D341Med (cell line): ENCODE results near the gene SIRT7.

Experiments used
- DNase-seq: peaks from one replicate; pipeline ENCODE4 v3.0.0; 2012; ENCODE audit warnings: low spot score

SIRT7 gene

DNA sequence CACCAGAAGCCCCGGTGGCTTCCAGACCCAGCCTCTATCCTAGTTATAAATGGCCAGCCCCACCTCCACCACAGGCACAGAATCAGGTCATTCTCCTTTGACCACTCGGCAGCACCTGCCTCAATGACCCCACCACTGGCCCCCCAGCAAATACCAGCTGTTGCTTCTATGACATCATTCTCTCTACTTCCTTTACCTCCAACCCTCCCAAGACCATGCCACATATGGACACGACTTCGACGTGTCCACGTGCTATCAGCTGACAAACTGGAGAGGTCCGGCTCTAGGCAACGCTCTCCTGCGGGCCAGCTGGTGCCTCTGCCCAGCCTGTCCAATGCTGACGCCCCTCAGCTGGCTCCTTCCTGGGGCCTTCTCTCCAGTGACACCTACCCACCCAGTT lies 32.5 kb downstream of the SIRT7 start:
- no peak for DNase-seq

DNA sequence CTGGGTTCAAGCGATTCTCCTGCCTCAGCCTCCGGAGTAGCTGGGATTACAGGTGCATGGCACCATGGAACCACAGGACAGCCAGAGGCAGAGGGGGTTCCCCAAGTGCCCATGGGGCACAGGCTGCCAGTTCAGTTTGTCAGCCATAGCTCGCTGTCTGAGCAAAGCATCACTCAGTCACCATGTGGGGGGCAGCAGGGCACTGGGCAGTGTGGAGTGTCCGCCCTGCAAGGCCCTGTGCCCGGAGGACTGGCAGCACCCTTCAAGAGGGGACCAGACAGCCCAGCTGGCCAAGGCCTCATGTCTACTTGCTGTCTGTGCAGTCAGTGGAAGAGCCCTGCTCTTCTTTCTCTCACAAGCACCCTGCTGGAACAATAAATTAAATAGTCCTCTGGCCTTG lies 33.0 kb downstream of the SIRT7 start:
- peak; percentile 37 for DNase-seq

DNA sequence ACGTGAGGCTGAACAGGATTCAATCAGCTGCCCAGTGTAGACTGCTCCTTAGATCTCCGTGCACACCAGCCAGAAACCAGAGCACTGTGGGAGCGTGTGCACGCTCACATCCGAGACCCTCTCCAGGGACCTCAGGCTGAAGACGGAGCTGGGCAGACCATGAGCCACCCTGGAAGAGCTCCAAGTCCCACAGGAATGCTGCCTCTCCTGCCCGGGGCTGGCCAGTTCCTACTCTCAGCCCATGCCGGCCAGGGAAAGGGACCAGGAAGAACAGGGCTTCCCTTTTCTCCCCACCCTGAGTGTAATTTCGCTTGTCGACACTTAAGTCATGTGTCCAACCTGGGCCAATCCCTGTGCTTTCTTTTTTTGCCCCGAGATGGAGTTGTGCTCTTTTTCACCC lies 33.5 kb downstream of the SIRT7 start:
- peak; percentile 36 for DNase-seq

DNA sequence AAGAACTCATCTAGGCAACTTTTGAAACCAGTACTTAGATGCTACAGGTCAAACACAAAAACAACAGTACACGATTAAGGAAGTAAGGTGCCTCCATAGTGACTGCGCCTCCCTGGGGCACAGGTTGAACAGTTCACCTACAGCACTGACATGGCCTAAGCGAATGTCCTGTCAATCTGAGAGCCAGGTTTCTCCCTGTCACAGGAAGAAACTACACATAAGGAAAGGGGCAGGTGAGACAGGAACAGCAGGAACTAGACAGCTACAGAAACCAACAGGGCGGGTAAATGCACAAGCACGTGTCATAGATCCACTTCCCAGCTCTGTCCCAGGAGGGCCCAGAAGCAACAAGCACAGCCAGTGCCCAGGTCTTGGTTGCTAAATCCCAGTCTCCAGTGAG lies 38.9 kb downstream of the SIRT7 start:
- no peak for DNase-seq

DNA sequence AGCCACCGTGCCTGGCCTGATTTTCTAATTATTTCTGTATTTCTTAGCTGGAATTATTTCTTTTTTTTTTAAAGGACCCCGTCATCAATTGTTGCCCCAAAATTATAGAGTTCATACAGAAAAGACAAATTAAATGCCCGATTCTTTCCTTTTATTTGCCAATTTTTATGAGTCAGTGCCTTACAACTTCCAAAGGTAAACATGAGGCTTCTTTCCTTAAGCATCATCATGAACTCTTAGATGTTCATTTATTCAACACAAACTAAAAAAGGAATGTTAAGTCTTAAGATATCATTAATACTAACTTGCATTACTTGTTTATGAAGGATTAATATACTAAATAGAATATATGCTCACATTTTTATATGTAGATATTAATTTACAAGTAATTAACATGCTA lies 39.7 kb downstream of the SIRT7 start:
- no peak for DNase-seq

DNA sequence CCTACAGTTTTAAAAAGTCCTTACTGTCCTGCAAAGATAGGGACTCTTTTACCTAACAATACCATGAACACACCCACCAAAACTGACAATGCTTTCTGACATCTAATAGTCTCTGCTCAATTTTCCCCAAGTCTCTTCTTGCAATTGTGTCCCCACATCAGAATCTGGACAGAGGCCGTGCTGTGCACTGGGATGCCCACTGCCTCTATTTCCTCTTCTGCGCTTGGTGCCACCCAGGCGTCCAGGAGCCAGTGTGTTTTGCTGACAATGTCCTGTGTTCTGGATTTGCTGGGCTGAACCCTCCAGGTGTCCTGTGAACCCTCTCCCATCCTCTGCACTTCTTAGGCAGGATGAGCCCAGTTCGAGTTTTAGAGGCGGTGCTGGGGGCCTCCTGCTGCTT lies 40.4 kb downstream of the SIRT7 start:
- no peak for DNase-seq

DNA sequence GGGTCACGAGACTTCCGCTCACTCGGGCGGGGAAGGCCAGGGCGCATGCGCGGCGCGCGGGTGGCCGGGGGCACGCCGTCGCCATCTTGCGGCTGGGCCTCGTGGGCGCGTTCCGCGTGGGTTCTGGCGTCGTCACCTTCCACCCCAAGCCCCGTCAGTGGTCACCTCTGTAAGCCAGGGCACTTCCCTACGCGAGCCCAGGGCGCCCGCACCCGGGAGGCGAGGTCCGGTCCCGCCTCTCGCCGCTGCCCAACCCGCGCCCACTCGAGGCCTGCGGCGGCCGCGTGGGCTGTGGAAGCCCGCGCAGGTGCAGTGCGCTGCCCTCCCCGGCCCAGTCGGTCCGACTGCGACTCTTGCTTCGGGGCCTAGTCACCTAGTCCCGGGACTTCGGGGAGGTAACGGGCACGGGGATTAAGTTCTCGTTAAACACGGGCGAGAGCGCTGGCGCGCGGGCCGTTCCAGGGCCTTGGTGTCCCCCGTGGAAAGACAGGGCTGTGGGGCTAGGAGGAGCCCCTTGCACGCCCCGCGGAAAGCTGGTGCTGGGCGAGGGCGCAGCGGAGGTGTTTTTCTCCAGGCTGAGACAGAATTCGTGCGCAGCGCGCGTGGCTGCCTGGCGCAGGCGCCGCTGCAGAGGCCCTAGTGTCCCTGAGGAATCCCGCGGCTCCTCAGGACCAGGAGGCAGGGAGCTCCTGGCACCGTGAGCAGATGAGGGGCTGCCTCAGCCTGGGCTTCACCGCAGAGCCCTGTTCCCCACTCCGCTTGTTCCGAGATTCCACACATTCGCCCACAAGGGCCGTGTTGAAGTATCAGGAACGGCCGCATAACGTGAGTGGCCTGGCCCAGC lies 46.4 kb downstream of the SIRT7 start:
- DNase-seq: peak; percentile 100

DNA sequence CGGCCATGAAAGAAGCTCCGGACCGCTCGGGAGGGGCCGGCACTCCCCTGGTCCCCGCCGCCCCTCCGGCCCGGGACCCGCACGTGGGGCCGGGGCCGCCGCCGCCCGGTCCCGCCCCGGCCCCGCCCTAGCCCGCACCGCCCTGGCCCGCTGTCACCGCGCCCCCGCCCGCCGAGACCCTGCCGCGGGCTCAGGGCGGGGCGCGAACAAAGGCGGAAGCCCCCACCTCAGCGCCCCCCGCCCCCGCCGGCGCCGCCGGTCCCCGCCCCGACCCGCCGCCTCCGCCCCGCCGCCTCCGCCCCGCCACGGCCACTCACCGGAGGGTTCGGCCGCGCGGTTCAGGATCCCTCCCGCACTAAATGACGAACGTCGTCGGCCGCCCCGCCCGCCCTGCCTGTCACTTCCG lies 47.0 kb downstream of the SIRT7 start, which contains the start of gene ARHGDIA:
Gene ARHGDIA, minus strand, starts transcription at position 357 of the 406 bp plus-strand sequence. CDS start 1,407 bp downstream, outside the sequence.
- no peak for DNase-seq

DNA sequence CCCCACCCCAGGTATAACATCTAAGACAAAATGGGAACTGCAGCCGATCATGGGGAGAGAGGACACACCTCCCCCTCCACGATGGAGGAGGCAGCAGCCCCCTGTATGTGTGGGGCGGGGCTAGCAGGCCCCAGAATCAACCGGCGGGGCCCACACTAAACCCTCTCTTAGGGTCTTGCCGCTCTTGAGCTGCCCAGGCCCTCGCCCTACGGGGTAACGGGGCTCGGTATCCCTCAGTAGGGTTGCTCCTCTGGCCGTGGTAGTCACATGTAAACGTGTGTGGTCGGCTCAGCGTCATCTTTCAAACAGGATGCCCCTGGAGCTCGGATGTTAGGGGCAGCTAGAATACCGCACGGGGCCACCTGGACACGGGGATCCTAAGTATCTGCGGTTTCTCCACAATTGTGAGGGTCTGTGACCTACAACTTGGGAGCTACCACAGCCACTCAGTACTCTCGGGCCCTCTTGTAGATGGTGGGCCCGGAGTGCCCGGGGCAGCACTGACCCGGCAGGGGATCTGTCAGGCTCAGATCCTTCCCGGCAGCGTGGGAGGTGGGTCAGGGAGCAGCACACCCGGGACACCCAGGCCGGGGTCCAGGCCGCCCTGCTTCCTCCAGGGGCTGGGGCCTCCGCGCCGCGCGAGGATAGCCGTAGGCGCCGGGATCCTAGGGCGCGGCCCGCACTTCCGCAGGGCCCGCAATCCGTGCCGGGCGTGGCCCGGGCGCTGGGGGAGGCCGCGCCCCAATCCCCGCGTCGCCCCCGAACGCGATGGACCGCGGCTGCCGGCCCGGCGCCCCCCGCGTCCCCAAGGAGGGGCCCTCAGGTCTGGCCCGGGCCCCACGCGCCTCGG lies 47.6 kb downstream of the SIRT7 start:
- DNase-seq: no peak

DNA sequence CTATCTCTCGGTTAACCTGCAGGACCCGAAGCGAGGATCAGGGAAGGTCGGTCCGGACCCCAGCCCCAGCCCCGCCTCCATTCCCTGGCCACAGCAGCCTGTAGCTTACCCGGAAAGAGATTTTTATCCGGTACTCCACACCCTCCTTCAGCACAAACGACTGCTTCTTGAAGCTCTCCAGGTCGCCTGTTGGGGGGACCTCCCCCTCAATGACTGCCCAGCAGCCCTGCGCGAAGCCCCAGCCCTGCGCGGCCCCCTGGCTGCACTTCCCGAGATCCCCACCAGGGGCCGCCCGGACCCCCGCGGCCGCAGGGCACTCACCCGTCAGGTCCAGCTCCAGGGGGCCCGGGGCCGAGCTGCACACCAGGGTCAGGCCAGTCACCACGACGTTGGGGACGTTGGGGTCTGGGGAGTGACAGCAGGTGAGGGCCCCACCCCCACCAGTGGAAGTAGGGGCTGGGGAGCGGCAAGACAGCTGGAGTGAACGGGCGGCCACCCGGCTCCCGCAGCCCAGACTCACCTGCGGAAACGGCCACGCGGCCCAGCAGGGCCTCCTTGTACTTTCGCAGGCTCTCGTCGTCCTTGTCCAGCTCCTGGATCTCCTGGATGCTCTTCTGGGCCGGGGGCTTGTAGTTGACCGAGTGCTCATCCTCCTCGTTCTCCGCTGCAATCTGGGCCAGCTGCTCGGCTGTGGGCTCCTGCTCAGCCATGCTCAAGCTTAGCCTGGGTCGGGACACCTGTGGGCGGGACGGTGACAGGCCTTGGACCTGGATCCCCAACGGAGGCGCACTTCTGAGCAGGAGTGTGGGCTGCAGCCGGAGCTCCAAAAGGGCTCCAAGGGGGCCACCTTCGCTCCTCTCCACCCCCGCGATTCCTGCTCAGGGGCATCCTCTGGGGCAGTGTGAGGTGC lies 48.5 kb downstream of the SIRT7 start:
- DNase-seq: peak; percentile 91

DNA sequence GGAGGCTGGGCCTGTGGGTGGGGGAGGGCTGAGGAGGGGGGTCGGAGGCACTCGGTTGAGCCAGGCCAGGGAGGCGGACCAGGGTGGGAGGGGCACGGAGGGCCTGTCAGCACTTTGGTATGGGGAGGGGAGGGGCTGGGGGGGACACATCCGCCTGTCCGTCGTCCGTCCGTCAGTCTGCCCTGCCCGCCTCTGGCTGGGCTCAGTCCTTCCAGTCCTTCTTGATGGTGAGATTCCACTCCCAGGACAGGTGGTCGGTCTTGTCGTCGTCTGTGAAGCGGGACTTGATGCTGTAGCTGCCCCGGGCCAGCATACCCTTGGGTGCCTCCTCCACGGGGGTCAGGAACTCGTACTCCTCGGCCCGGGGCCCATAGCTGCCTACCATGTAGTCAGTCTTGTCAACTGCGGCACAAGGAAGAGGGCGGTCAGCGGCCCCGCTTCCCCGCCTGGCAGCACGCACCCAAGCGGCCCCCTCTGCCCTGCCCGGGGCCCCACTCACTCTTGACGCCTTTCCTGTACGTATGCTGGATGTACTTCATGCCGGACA lies 49.2 kb downstream of the SIRT7 start:
- peak; percentile 57 for DNase-seq

DNA sequence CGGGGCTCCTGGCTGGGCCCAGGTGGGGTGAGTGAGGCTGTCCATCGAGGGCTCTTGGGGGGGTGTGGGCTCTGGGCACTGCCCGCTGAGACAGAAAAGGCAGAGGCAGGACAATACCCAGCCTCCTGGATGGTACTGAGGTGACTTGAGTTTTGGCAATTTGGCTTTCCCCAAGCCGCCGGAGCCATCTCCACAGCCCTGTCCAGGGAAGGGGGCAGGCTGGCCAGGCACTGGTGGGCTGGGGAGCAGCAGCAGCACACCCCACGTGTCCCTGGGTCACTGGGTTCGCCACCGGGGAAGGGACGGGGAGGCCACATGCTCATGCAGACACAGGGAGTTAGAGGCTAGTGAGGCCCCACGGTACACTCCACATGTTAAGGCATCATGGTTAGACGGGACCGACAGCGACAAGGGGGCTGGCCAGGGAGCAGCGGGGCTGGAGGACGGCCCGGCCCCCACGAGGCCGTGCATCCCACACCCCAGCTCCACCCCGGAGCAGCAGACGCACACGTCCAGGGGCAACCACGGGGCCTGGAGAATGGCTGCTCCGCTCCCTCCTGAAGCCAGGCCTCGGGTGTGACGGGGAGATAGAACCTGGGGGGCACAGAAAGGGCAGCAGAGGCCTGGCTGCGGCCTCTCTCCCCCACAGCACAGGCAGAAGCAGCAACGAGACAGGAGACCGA lies 49.8 kb downstream of the SIRT7 start:
- DNase-seq: peak; percentile 40

DNA sequence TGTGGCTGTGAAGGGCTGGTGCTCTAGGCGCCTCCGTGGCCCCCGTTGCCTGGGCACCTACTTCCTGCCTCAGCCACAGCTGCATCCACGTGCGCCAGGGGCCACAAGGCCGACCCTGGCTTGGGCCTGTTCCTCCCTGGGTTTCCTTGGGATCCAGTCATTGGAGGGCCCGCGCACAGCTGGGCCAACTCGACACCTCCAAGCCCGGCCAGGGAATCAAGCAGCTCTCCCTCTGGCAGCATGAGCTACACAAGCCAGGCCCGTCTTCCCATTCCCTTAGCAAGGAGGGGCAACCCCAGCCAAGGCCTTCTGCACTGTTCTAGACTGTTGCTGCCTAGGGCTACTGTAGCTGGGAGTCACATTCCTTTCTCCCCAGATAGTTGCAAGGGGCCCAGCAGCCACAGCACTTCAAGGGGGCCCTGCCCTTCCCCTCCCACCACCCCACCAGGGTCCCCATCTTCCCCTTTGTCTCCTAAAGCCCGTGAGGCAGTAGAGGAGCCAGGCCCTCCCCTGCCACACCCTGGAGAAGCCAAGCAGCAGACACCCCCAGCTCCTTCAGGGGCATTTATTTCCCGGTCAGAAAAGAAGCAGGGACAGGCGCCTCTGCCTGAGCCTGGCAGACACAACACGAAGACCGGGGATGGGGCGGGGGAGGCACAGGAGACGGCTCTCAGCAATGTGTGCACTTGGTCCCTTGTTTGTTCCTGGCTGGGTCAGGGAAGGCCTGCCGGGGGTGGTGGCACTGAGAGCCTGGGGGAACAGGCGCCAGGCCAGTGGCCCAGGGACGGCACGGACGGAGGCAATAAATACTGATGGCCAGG lies 50.6 kb downstream of the SIRT7 start:
- DNase-seq: peak; percentile 46

DNA sequence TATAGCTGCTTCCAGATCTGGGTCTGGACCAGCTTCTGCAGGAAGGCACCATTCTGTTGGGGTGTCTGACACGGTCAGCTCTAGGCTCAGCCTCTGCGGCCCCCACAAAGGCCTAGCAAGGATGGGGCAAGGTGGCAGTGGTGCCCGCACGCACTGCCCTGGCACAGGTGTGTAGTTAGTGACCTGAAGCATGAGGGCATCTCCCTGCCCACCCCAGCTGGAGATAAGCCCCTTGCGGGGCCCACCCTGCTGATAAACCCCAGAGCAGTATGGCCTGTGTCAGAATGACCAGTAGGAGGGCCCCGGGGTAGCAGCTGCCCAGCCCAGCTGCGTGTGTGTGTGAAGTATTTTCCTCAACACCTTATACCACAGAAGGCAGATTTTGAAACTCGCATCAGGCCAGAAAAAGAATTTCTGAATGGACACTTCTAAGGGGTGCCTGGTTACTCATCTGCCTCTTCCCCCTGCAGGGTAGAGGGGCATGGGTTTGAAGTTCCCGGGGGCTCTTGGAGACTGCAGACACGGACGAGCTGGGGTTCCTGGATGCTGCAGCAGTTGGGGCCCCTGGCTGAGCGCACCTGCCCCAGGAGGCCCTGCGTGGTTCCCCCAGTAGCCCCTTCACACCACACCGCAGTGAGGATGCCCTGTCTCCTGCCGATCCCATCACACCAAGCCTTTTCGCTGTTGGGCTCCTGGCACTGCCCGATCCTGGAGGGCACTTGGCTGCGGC lies 51.4 kb downstream of the SIRT7 start:
- peak; percentile 31 for DNase-seq

DNA sequence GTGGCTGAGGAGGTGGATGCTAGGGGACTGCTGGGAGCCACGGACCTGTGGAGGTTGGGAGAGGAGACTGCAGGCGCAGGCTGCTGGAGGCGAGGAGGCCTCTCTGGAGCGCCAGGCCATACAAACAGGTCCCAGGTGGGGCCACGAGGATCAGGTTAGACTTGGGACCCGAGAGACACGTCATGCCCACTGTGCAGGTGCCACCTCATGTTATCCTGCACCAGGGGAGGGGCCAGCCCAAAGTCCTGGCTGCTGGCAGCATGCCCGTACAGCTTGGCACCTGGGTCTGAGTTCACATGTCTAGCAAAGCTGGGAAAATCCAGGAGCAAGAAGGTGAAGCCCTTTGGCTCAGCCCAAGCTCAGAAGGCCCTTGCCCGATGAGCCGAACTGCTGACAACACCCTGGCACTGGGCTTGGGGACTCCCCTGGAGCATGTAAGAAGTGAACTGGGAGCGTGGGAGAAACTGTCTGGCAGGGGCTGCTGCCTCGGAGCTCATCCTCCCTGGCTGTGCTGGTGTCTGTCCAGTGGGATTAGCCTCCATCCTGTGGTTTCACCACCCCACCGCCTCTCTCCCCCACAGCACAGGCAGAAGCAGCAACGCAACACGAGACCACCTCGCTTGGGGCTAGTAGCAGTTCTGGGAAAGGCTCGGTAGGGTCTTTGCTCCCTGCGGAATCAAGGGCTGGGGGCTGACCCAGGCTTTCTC lies 52.1 kb downstream of the SIRT7 start:
- peak; percentile 31 for DNase-seq

DNA sequence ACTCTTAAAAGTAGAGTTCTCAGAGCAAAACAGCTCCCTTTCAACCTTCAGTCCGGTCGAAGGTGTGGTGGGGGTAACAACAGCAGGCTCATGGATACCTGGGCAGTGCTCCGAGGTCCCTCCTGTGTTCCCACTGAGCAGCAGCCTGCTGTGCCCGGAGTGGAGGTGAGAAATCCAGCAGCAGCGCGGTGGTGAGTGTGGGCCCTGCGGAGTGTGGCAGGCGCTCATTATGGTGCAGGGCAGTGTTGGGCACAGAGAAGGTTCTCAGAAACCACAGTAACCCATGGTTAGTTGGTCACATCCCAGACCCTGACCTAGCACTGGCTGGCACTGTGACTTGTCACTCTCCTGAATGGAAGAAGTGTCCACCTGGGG lies 52.6 kb downstream of the SIRT7 start:
- peak; percentile 30 for DNase-seq

DNA sequence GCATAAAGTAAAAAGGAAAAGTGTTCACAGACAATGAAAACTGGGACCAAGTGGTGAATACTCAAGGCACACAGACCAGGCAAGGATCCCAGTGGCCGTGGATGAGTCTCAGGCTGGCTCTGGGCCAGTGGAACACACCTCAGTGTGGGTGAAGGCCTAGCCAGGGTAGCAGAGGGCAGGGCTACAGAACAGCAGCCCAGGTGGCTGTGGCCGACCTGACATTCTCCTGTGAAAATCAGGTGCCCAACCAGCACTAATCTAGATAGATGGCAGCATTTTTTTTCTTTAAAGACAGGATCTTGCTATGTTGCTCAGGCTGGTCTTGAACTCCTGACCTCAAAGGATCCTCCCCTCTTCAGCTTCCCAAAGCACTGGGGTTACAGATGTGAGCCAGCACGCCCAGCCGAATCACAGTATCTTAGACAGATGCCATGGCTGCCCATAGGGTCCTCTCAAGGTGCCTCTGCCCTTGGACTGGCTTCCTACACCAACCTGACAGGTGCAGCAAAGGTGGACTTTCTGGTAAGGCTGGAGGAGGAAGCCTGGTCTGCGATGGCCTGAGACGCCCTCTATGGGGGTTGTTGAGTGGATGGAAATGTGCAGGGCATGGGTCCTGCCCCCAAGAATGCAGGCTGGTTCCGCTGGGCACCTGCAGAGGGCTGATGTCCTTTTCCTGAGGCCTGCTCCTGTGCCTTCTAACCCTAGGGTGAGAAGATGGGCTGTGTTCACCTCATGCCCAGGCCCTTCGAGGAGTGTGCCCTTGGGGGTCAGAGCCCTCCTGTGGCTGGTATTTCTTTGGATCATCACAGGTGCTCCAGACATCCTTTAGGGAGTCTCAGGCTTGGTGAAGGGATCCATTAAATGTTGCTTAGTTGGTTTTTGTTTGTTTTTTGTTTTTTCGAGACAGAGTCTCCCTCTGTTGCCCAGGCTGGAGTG lies 53.9 kb downstream of the SIRT7 start:
- DNase-seq: no peak
